ENCODE results near the gene LRIG1.

LRIG1 gene

GRCh38 chr3:66466606-66467270 is 34.1 kb downstream of the LRIG1 start:
- DNase-seq, result no peak

- DNase-seq, result no peak
Observed at GRCh38 chr3:66465587-66465986, 35.2 kb downstream of the LRIG1 start.

GRCh38 chr3:66465034-66465433 is 35.8 kb downstream of the LRIG1 start:
- DNase-seq, result no peak

GRCh38 chr3:66464512-66464894 is 36.3 kb downstream of the LRIG1 start:
- DNase-seq, result no peak

GRCh38 chr3:66463730-66464511 is 36.9 kb downstream of the LRIG1 start:
- DNase-seq, result no peak

- DNase-seq, result no peak
Observed at GRCh38 chr3:66463054-66463631, 37.7 kb downstream of the LRIG1 start.

GRCh38 chr3:66457252-66457651 is 43.6 kb downstream of the LRIG1 start:
- DNase-seq, result no peak

GRCh38 chr3:66456711-66457173 is 44.1 kb downstream of the LRIG1 start:
- DNase-seq, result no peak

- no peak for DNase-seq
Observed at GRCh38 chr3:66454464-66454859, 46.4 kb downstream of the LRIG1 start.

GRCh38 chr3:66453651-66454463 is 47.0 kb downstream of the LRIG1 start:
- DNase-seq, result no peak

- no peak for DNase-seq
Observed at GRCh38 chr3:66452303-66453011, 48.4 kb downstream of the LRIG1 start.

- DNase-seq, result no peak
Observed at GRCh38 chr3:66451766-66452165, 49.1 kb downstream of the LRIG1 start.

GRCh38 chr3:66450390-66451022 is 50.3 kb downstream of the LRIG1 start:
- DNase-seq, result no peak

- DNase-seq, result no peak
Observed at GRCh38 chr3:66449411-66449974, 51.3 kb downstream of the LRIG1 start.

- DNase-seq, result no peak
Observed at GRCh38 chr3:66444146-66444644, 56.6 kb downstream of the LRIG1 start.

GRCh38 chr3:66443118-66443803 is 57.6 kb downstream of the LRIG1 start:
- DNase-seq, result no peak

- DNase-seq, result no peak
Observed at GRCh38 chr3:66442254-66443117, 58.3 kb downstream of the LRIG1 start.

GRCh38 chr3:66441692-66442091 is 59.1 kb downstream of the LRIG1 start:
- no peak for DNase-seq

GRCh38 chr3:66441129-66441528 is 59.7 kb downstream of the LRIG1 start:
- DNase-seq, result no peak

Measured in CD4-positive, alpha-beta T cell treated with Interferon gamma for 1 hour (primary cell).